NCI-H69 (cell line): ENCODE measurements around the gene RBM5.

Source experiments
- DNase-seq: peaks from one replicate; lab custom pipeline; 2025; lab: John Stamatoyannopoulos, UW

RBM5 gene

DNA sequence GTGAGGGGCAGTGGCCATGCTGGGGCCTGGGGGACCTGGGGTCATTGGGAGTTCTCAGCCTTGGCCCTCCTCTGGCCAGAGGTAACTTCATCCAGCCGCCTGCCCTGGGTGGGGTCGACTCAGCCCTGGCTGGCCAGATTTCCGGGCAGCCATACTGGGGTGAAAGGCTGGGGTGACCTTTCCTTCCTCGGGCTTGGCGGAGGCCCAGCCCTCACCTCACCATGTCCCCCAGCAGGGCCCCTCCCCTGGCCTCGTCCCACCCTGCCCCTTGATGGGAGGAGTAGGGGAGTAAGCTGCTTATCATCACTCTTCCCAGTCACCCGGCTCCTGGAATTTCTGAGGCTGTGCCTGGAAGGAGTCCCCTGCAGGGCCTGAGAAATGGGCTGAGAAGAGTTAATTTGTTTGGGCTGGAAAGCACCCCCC lies 71.9 kb downstream of the RBM5 start:
- DNase-seq = no peak

DNA sequence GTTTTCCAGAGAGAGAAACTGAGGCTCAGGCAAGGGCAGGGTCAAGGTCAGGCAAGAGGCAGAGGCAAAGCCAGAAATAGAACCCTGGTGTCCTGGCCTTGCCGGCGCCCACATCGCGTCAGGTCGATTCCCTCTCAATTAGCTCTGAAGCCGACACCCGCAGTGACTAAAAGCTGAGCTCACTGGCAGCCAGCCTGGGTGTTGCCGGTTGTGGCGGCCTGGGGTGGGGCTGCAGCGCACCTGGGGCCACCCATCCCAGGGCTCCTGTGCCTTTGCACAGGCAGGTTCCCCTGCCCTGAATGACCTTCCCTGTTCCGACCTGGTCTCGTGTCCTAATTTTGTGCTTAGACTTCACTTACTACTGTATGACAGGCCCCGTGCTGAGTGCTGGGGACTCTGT lies 72.6 kb downstream of the RBM5 start:
- DNase-seq = peak; percentile 73

DNA sequence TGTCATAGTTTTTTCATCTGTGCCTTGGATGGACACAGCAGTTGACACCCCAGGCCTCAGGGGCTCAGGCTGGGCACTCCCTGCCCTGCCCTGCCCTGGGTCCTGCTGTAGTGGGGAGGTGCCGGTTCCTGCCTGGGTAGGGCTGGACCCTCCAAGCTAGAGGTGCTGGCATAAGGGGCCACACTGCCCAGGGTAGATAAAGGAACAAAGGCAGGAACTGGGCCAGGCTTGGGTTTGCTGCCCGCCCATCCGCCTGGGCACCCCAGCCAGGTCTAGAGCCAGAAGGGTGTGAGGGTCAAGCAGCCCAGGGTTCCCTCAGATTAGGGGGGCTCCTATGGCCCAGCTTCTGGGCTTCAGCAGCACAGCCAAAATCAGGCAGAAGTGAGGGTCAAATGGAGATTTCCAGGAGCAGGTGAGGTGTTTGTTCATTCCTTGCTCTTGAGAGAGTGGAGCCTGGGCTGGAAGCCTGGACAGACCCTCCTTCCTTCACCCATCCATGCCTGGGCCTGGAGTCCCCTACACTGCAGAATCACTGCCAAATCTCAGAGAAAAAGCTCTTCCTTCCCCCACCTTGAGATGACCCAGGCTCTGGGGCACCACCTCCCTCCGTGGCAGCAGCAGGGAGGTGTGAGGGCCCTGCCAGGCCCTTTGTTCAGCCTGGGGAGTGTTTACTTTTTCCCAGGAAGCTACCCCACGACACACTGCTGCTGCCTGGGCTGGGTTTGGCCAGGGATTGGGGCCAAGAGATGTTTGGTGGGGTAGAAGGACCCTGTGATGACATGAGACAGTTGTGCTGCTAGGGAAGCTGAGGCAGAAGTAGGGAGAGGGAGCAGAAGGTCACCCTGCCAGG lies 73.5 kb downstream of the RBM5 start:
- peak; percentile 46 for DNase-seq

DNA sequence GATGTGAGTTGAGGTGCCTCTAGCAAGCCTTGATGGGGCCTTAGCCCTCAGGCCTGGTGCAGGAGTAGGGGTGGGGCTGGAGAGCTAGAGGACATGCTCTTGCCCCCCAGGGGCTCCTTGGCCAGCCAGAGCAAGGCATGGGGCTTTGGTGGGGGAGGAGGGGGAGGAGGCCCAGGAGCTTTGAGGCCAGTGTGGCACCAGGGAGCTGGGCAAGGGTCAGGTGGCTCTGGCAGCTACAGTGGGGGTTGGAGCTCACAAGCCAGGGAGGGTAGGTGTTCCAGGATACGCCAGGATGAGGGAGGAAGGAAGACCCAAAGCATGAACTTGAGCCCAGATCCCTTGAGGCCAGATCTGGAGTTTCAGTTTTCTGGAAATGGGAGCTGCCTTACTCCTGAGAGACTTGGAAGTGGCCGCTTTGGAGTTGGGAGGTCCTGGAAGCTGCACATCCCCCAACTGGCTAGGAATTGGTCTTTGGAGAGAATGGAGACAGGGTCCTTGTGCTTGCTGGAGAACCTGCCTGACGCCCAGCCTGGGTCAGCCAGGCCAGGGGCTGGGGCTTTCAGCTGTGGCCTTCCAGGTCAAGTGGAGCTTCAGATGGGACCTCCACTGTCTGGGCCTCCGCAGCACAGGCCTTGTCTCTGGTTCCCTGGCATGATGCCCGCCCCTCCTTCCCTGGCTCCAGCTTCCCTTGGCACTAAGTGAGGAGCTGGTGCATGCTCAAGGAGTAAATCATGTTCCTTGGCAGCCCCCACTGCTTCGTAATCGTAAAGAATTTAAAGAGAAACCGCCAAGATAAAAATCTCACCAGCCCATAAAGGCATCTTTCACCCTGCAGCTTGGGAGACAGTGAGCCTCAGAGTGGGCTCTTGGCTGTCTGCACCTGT lies 75.1 kb downstream of the RBM5 start:
- DNase-seq = no peak

DNA sequence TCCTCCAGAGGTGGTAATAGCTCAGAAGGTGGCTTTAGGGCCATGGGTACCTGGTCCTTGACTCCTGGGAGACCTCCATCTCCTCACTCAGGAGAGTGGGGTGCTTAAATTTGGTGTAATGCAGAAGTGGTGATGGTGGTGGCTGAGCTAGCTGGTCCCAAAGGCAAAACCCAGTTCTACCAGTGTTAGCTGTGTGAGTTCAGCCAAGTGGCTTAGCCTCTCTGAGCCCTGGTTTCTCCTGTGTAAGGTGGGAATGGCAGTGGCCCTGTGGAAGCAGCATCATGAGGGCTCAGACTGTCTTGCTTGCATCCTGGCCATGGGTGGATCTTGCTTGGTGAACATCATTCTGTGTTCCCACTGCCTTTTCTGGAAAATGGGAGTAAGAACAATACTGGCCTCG lies 75.8 kb downstream of the RBM5 start:
- no peak for DNase-seq

DNA sequence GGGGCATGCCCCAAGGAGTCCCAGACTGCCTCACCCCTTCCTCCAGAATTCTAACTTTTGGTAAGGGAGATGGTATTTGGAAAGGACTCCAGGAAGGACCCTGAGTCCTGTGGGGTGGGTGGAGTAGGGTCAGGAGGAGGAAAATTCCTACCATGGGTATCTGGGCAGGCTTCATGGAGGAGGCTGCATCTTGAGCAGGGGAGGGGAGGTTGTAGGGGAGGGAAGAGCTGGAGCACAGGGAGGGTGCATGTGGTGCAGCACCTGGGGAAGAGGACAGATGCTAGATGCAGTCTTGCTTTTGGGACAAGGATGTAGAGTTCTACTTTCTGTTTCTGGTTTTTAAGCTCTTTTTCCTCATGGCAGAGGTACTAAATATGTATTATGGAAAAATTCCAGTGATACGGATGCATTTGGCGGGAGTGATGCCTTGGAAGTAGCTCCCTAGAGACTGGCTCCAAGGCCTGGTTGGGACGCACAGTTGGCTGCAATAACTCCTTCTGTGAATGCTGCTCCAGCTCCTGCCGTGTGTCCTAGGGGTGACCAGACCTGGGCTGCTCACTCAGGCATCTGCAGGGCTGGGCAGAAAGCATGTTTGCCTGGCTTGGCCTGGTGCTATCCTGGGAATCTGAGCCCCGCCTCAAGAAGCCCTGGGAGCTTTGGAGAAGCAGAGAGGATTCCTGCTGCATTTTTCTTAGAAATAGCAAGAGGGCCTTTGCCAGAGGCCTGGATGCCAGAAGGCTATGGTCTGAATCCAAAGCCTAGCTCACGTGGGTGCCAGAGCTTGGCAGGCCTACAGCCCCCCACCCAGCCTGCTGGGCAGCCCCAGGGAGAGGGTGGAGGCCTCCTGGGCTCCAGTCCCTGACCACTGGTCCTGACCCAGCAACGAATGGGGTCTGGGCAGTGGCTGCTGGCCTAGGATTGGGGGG lies 76.5 kb downstream of the RBM5 start:
- DNase-seq = peak; percentile 11

DNA sequence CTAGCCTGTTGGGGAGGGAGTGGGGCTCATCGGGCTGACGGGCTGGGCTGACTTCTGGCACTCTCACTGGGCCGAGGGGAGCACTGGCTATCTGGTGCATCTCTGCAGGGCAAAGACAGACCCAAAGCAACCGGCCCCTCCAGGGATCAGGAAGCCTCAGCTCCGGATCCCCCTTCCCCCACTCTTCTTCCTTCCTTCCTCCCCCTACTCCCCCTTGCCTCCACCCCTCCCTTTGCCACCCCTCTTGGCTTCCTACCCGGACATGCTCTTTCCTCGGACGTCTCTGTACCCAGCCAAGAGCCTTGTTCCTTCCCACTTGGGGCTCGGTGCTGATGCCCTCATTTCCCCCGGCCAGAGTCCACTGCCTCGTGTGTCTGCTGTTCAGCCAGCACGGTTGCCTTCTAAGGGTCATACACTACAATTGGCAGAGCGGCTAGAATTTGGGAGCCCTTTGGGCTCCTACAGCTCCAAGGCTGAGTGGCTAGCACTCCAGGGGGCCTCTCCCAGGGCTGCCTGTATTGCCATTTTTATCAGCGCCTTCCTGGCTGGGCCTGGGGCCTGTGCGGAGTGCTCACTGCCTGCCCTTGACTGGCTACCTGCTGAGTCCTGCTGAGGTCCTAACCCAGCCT lies 77.3 kb downstream of the RBM5 start:
- DNase-seq = no peak

DNA sequence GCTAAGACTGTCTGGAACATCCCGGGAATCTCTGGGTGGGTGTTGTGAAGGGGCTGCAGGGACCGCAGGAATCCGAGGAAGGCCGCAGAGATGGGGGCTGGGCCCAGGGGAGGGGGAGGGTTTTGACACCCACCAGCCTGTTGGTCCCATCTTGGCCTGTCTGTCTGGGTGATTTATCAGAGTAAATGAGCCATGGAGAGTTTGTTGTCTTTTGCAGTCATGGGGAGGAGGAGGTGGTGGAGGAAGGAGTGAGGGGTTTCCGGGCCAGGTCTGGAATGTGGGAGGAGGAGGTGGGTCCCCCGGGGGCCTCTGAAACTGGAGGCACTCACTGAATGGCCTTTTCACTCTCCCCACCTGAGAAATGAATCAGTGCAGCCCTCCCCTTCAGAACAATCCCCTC lies 77.9 kb downstream of the RBM5 start:
- peak; percentile 77 for DNase-seq

DNA sequence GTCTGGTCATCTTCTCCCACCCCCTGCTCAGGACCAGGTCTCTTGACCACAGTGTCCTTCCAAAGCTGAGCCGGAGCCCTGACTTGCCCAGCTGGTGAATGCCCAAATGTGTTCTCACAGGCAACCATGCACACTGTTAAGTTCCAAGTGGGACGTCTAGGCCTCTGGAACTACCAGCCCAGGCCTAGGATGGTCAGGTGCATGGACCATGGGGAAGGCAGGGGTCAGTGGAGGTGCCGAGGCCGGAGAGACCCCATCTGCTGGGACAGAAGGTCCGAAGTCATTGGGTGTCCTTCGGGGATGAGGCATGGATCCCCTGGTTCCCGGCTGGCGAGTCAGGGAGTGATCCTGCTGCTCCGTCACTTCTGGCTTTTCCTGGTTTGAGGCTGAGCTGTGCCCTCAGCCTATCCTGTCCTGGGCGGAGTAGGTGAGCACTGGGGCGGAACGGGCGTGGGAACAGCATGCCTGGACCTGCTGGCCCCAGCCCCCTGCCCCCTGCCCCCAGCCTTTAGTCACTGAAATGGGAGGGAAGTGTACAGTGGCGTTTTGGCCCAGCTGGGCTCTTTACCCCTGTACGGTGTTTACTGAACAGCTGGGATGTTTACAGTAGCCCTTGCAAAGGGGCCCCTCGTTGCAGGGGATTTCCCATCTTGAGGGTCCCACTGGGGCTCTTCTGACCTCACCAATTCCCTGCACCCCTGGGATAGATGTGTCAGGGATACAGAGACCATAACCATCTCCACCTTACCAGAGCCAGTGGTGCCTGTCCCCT lies 78.5 kb downstream of the RBM5 start:
- DNase-seq = peak; percentile 82

DNA sequence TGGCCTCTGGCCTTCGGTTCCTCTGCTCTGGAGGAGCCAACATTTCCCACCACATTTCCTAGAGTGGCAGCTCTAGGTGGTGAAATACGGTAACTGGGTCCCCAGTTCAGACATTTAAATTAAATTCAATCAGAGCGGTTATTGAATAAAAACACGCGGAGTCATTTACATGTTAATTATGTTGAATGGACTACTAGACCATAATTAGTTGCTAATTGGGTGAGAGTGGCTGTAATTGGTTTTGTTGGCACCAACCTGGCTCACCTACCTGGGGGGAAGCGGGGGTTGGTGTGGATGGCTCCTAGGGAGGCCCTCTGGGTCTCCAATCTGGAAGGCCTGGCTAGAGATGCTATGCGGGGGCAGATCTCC lies 79.1 kb downstream of the RBM5 start:
- peak; percentile 93 for DNase-seq

DNA sequence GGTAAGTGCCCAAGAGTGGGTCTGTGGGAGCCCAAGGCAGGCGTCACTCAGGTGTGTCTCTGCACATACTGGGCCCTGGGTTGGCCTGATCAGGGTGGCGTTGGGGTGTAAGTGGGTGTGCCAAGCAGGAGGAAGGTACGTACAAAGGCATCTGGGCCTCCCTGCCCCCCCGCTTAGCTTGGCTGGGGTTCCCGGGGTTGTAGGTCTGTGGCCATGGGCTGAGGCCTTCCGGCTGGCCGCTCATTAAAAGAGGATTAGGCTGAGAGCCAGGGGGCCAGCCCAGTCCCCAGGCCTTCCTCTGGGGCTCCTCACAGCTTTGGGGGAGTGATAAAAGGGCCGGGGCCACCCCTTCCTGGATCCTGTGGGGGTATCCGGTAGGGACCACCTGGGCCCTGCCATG lies 79.7 kb downstream of the RBM5 start:
- DNase-seq = no peak
